GM21576 (cell line): ENCODE data around the gene TIGIT.

Experiments
- ATAC-seq: cut with Tn5 transposase; IDR thresholded peaks from one replicate; pipeline ENCODE4 v1.9.1; 2021; ENCODE audit warnings: mild to moderate bottlenecking, moderate library complexity; ENCODE audit not compliant: unreplicated experiment

TIGIT gene

DNA sequence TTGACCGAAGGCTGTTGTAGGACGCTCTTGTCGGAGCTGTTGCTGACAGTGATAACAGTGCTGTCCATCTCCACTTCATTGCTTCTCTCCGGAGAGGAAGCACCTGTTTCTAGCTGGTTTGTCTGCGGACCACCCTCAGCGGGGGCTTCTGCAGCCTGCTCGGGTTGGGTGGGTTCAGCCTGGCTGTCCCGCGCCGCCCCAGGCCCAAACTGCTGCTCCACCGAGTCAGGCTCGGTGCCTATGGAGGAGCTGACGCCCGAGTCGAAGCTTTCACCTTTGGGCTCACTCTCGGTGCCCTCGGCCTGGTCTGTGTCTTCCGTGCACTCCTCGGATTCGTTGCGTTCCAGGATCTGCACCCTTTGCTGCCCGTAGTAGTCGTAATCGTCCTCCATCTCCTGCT is 56.9 kb downstream of the TIGIT start:
- ATAC-seq: no peak

DNA sequence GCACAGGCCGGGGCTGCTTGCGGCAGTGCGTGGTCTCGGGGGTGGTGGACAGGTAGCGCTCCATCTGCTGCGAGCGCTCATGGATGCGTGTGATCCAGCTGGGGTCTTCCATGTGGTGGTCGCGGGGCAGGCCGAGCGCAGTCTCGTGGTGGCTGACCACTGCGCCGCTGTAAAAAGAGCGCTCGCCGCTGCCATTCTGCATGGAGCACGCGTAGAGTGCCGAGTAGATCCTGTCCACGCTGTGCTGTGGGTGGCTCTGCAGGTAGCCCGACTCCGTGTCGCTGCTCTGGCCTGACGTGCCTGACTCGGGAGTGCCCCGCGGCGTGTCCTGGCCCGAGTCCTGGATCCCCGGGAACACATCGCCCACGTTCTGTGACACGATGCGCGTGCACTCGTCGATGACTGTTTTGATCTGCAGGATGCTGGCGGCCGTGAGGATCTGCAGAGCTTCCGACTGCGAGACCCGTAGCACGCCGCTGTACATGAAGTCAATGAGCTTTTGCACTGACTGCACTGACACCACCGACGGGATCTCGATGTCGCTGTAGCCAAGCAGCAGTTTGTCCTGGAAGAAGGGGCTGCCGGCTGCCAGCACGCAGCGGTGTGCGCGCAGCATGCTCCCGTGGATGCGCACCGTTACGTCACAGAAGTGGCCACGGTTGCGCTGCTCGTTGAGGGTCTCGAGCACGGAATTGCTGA is 57.4 kb downstream of the TIGIT start:
- ATAC-seq: no peak

DNA sequence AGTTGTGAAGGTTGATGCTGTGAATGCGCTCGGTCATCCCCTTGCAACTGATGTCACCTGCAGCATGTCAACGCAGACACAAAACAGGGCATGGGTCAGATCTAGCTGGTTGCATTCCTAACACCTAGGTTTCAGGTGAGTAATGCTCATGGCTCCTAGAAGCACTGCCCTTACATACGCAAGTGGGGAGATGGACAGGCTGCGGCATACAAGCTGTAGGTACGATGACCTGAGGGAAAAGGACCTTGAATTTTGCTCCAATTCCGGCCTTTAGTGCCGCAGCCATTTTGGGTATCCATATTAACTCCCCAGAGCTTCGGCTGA is 58.0 kb downstream of the TIGIT start:
- ATAC-seq: no peak

DNA sequence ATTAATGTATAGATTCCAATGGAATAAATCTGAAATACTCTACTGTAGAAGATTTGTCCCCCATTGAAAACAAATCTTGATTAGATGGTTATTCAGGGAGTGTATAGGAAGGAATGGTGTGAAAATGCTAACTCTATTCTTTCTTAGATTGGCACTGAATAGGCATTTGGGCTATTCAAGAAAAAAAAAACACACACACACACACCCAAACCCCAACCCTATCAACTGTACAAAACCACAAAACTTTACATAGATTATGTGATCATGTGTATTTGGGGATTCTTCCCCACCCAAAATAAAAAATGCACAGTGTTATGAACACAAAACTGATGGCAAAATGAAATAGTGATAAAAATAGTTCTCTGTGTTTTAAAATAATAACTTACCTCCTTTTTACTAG is 61.8 kb downstream of the TIGIT start:
- no peak for ATAC-seq

DNA sequence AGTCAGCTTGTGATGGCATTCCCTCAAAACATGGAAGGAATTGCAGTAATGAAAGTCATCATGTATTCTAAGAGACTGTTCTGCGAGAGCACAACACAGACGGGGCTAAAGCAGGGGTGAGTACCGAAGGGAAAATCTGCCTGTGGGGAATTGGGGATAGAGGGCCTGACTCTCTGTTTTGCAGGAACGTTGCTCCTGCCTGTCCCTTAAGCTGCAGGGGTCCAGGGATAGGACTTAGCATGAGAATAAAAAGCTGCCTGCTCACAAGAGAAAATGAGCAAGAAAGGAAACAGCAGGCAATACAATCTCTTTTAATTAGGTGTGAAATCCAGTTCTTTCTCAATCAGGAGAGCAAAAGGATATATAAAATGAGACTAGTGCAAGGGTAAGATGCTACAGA is 62.2 kb downstream of the TIGIT start:
- no peak for ATAC-seq

DNA sequence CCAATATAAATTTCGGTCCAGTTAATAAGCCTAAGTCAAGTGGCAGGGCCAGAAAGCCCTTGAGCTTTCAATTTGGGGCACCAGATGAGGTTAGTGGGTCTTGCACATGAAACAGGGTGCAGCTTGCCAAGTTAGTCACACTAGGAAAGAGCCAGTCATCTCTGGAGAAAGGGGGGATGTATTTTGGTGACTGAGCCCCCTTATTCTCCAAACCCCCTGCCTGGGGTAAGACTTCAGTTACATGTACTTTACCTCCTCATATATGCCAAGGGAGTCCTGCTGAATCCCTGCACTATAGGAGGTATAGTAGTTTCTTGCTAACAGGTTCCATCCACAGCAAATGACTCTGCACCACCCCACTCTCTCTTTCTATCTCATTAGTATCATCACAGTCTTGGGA is 62.7 kb downstream of the TIGIT start:
- ATAC-seq: no peak
